Hepatic stellate cell (primary cell): ENCODE data around the gene PRDM16.
A peak's percentile ranks its signal among the peaks of the same experiment; 100 is the strongest.

Experiments
- DNase-seq: peaks from one replicate; pipeline ENCODE4 v3.0.0; 2011; ENCODE audit warnings: low spot score

The PRDM16 gene

DNA sequence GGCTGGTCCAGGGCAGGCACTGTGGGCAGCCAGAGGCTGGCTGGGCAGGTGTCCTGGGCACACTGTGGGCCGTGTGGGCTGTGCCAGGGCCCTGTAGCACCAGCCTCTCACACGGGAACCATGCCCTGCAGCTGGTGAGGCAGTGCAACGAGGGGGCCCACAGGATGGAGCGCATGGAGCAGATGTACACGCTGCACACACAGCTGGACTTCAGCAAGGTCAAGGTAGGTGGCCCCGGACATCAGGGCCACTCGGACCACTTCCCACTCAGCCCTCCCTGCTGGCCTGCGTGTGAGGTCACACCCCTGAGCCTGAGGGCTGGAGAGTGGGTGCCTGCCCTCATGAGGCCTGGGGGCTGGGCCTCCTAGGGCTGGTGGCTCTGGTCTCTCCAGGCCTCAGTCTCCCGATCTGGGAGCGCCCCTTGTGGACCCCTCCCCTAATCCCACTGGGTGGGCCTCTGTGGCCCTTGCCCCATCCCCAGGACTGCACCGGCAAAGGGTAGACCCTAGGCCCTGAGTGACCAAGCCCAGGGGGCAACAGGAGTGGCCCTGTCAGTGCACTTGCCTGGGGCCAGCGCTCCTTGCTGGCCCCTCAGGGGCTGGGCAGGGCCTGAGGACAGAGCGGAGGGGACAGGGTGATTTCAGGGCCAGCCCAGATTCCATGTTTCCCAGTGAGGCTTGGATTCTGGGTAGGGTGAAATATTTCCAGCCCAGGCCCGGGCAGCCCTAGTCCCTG is 407.0 kb downstream of the PRDM16 start:
- DNase-seq, result no peak

DNA sequence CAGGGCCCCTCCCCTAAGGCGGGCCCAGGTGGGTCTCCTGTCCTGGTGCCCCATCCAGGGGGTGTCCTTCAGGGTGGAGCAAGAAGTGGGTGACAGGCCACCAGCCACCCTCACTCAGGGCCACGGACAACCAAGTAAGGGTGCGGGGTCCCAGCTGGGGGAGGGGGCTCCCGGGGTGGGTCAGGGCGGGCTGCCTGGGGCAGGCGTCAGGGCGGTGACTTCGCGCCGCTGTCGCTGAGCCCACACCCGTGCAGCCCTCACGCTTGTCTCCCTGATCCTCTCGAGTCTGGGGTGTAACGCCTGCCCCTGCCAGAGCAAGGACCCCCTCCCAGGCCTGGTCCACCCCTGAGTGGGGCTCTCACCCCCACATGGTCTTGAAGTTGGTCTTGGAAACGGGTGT is 407.7 kb downstream of the PRDM16 start:
- DNase-seq, result no peak

DNA sequence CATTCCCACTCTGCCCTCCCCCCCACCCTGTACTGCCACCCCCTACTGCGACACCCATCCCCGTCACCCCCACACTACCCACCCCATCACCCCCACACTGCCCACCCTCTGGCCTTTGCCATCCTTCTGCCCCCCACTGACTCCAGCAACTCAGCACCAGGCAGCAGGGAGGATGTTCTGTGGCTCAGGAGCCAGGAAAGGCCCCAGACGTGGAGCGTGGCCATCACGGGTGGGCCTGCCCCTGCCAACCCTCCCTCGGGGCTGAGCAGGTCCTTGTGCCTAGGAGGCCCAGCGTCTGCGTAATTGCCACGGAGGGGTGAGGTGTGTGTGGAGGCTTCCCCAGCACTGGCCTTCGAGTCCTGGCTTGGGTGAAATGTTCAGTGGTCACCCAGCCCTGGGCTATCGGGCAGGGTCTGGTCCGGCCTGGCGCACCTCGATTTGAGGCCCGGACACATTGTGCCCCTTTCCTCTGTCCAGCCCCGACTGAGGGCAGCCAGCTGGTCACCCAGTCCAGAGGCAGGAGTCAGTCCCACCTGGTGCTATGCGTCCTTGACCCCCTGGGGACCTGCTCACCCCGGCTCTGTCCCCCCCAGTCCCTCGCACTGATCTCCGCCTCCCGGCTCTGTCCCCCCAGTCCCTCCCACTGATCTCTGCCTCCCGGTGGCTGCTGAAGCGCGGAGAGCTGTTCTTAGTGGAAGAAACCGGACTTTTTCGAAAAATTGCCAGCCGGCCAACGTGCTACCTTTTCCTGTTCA is 408.4 kb downstream of the PRDM16 start:
- no peak for DNase-seq

DNA sequence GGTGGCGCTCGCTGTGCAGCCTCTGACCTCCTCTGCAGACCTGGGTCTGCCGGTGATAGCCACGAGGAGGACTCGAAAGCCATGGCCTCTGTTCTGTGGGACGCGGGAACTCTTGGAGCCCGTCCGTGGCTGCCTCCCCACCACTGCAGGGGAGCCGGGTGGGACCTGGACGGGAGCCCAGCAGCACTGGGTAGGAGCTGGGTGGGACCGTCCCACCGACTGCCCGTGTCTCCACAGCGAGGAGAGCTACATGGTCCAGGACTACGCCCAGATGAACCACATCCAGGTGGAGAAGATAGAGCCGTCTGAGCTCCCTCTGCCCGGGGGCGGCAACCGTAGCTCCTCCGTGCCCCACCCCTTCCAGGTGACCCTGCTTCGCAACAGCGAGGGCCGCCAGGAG is 409.2 kb downstream of the PRDM16 start:
- no peak for DNase-seq

DNA sequence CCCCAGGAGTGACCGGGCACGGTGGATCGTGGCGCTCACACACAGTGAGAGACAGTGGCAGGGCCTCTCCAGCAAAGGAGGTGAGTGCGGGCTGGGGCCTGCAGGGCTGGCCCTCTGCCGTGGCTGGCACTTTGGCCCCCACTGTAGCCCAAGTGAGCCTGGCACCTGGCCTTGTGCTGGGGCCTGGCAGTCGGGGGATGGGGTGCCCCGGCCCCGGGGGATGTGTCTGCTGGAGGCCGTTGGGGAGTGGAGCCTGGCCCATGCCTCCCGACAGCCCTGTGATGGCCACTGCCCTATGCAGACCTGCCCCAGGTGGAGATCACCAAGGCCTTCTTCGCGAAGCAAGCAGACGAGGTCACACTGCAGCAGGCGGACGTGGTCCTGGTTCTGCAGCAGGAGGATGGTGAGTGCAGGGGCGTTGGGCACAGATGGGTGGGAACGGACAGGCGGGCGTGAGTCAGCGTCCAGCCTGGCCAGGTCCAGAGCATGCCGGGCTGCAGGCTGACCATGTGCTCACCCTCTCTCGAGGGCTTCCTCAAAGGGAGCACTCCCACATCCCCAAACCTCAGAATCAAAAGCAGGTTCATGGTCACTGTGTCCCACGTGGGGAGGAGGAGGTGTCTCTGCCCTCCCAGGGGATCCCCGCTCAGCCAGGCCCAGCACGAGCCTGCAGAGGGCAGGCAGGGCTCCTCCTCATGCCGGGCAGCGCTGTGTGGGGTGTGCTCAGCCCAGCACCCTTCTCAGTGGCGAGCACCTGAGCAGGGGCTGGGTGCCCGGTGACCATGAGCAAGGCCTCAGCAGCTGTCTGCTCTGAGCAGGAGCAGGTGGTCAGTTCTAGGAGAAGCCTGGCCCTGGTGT is 410.7 kb downstream of the PRDM16 start:
- no peak for DNase-seq

DNA sequence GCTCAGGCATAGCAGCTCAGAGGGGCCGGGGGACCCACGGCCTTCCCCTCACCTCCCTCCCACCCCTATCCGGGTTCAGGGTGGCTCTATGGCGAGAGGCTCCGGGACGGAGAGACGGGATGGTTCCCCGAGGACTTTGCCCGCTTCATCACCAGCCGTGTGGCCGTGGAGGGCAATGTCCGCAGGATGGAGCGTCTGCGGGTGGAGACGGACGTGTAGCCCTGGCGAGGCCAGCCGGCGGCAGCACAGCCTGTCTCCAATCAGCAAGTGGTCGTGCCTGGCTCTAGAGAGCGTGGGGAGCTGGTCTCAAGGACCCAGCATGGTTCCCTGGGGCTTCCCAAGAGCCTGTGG is 411.3 kb downstream of the PRDM16 start:
- DNase-seq, result no peak

DNA sequence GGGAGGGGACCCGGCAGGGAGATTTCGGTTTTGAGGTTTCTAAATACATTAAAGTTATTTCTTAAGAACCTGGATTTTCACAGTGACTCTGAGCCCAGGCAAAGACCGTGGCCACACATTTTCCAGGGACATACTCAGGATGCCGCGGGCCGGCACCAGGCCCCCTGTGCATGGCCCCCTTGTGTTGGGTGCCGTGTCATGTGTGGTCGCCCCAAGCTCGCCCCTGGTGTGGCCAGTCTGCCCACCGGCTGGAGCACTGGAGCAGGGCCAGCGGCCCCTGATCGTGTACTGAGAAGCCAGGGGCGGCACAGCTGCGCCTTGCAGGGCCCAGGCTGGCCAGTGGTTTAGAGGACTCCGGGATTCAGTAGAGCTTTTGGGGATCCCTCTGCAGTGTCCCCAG is 412.0 kb downstream of the PRDM16 start:
- no peak for DNase-seq

DNA sequence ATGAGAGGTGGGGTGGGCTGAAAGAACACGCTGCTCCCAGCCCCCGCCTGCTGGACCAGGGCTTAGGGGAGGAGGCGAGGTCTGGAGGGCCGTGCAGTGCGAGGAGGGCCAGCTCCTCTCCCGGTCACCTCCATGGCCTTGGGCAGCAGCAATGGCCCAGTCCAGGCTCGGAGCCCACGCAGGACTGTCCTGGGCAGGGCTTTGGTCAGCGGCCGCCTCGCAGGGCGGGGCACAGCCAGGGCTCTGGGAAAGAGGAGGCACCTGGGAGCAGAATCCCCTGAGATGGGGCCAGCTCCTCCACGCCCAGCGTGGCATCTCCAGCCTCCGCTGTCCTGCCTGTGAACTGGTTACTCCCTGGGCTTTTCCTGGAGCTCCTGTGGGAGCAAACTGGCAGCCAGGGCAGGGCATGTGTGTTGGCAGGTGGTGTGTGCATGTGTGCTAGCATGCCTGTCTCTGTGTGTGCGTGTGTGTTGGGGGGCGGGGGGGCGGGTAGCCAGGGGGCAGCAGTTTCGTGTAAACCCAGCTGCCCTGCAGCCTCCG is 412.9 kb downstream of the PRDM16 start:
- no peak for DNase-seq

DNA sequence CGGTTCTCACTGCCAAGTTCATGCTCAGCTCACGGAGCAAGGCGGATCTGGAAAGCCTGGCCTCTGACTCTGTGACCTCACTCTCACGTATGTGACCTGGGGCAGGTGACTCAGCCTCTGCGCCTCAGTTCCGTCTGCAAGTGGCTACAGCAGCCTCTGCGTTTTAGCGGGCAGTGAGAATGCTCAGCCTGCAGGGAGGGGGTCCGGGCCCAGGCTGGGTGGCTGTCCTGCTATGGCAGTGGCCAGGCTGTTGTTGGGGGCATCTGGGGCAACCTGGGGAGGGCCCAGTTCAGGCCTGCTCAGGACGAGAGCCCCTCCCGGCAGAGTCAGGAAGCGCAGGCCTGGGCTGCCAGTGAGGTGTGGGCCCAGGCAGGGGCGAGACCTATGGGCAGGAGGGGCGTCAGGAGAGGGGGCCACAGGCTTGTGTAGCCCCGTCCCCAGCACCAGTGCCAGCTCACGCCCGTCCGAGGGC is 413.4 kb downstream of the PRDM16 start:
- DNase-seq, result no peak

DNA sequence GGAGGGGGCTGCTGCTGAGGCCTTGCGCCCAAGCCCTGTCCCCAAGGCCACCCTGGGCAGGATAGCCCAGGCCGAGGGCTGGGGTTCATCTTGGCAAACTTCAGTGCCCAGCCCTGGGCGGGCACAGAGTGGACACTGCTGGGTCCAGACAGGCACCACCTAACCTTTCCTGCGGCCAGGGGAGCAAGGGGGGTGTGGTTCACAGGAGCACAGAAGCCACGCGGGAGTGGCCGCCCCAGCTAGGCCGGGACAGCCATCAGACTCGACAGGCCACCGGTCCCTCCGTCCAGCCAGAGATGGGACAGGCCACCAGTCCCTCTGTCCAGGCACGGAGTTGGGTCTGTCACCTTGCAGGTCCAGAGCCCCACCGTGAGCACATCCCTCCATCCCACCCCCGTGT is 414.4 kb downstream of the PRDM16 start:
- no peak for DNase-seq

DNA sequence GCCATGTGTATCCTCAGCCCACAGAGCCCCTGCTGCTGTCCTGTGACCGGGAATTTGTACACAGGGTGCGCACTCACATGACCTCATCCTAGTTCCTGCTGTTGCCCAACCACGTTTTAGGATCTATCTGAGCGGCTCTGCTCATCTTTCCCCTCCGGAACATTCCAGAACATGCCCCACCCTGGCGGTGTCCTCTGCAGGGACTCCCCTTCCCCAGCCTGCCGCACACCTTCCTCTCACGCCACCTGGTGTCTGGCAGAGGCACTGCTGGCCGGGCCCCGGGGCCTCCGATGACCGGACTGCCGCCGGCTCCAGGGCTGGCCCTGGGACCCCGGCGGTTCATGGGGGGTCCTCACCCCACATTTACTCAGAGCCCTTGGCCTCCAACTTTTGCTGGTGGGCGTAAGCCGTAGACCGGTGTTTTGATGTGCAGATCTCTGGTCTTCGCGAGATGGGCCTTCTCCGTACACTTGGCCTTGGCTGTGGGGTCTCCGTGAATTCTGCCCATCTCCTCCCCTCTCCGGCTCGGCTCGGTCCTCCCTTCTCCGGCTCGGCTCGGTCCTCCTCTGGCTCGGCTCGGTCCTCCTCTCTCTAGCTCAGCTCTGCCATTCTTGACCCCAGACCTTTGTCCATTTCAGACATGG is 414.9 kb downstream of the PRDM16 start:
- peak; percentile 77 for DNase-seq

DNA sequence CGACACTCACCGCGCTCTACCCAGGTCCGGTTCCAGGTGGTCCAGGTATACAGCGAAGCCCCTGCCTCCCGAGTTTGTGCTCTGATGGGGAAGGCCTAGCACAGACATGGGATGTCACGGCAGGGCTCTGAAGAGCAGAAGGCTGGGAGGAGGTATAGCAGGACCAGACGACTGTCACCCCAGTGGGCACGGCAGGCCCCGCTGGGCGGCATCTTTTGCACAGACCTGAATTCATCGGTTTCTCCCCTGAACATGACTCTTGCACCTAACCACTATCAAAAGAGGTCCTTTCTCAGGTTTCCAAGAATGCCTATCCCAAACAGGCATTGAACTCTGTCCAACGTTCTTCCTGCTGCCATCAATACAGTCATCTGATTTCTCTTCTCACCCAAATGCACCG is 416.0 kb downstream of the PRDM16 start:
- DNase-seq, result no peak
